Fibroblast of skin of abdomen (primary cell): Measurements from ENCODE around the gene OR52E5. TPM values are rescaled to one million over a fixed set of nuclear protein-coding genes. Genes with fewer than 3 reads are reported as not detected.

Experiments used
- DNase-seq: peaks from one replicate; pipeline ENCODE4 v3.0.0-alpha.2; 2013
- polyA plus RNA-seq, 2 experiments: library from polyadenylated mRNA; unstranded; fragments of 120-200 nt; gene quantifications; one replicate each; pipeline ENCODE4 v1.2.1, GENCODE V29; 2013; ENCODE audit not compliant: insufficient read length in 2 of 2

Gene OR52E5
- polyA plus RNA-seq (2013, experiment 1 of 2; ENCODE audit: insufficient read length) = not detected
- not detected for polyA plus RNA-seq (2013, experiment 2 of 2; ENCODE audit: insufficient read length)

DNA sequence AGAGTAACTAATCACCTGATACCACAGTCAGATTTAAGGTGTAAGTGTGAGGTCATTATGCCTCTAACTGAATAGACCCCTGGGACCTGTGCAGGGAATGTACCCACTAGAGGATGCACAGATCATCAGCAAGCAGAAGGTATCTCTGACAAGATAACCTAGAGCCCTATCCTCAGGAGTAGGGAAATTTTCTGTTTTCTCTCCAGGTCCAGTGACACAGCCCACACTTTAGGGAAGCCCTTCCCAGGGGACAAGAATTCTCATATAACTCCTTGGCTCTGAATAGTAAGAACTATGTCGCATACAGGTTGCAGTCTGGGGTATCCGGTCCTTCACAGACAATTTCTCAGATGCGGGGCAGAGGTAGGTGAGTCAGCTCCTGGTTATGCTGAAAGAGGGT is at the start of gene OR52E5:
OR52E5 (plus strand) TSS at position 301 of the 400 bp plus-strand sequence. CDS start 7,569 bp downstream, outside the sequence.
- no peak for DNase-seq

GRCh38 chr11:5846701-5847100 is 46.3 kb upstream of the OR52E5 start:
- DNase-seq = no peak

GRCh38 chr11:5847711-5848110 is 45.3 kb upstream of the OR52E5 start:
- DNase-seq = no peak

GRCh38 chr11:5851002-5851401 is 42.0 kb upstream of the OR52E5 start:
- no peak for DNase-seq

DNA sequence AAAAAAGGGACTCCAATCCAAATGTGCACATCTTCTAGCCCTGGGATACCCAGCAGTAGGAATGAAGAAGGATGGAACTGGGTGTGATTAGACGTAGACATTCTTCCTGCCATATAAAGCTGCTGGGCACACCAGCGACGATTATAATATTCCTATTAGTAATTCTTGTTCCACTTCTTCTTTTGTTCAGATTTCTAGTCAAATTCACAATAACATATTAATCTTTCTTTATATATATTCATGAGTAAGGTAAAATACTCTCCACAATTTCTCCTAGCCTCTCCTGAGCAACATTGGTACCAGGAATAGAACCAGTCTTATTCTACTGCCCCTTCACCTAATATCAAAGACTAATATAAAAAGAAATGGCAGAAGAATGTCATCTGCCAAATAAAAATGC is 35.4 kb upstream of the OR52E5 start, which contains the start of gene OR52E8:
OR52E8 (minus strand) TSS at position 101 of the 400 bp plus-strand sequence; CDS start at position 101, 0 bp downstream.
- DNase-seq = no peak

DNA sequence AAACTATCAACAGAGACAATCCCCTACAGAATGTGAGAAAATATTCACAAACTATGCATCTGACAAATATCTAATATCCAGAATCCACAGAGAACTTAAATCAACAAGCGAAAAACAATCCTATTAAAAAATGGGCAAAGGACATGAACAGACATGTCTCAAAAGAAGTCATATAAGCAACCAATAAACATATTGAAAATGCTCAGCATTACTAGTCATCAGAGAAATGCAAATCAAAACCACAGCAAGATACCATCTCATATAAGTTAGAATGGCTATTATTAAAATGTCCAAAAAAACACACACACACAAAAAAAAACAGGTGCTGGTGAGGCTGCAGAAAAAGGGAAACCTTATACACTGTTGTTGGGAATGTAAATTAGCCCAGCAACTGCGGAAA is 27.2 kb upstream of the OR52E5 start:
- no peak for DNase-seq

DNA sequence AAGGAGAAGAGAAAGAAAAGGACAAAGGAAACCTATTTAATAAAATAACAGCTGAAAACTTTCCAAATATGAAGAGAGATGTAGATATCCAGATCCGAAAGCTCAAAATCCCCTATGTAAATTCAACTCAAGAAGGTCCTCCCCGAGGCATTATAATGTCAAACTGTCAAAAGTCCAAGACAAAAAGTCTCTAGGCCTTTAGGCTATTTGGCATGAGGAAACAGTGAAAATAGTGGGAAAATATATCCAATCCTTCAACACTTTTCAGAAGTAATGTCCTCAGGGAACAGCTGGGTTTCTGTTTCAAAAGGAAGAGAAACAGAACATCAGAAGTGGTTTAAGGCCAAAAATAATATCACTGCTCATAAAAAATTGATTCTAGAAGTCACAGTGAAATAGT is 14.4 kb upstream of the OR52E5 start:
- no peak for DNase-seq

- DNase-seq = no peak
Observed at GRCh38 chr11:5880329-5880728, 12.7 kb upstream of the OR52E5 start, which contains the start of gene OR52E4. Gene OR52E4 (plus strand): TSS chr11:5880629. CDS start chr11:5884293, 3,664 bp downstream.

DNA sequence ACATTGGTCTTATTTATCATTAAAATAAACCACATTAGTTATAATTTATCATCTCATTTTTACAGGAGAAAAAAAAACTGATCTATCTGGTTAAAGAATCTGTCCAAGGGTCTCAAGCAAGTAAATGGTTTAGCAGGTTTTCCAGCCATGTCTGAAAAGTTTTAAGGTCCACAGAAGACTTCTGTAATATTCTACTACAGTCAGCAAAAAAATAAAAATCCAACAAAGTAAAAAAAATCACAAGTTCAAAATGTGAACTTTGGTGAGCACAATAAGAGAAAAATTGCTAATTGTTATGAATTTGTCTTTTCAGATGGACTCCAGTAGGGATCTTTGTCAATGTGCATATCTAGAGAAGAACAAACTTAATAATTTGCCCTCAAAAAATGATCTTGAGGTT is 11.3 kb upstream of the OR52E5 start:
- DNase-seq = no peak

DNA sequence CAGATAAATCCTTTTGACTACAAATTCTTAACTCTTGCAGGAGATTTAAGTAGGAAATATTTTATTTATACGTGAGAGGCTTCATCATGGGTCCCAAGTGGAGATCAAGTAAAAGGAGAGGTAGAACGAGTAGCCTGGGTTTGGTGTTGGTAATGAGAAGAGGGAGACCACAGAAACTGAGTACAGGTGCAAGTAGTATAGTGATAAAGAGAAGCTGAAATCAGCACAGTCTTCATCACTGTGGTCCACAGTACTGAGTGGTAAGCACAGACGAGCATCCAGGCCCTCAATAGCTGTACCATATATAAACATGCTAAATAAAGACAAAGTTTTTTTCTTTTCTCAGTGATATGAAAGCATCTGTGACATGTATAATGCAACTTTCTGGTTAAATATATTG is 5.8 kb upstream of the OR52E5 start:
- DNase-seq = no peak

DNA sequence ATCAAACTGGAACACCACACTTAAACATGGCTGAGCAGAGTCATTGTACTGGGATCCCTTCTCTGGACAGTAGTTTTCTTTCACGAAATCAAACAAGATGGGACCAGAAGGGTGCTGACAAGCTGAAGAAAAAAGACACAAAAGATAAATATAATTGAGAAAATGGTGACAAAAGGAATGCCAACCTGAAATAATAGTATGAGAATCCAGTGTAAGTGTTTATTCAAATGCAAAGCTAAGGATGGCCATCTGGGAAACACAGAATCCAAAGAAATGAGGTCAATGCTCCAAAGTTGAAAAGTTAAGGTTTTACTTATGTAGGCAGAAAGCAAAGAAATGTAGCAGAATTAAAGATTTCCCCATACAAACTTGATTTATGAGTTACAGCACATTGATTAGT is 5.3 kb upstream of the OR52E5 start:
- DNase-seq = no peak

GRCh38 chr11:5891216-5891800 is 1.7 kb upstream of the OR52E5 start:
- DNase-seq = no peak

DNA sequence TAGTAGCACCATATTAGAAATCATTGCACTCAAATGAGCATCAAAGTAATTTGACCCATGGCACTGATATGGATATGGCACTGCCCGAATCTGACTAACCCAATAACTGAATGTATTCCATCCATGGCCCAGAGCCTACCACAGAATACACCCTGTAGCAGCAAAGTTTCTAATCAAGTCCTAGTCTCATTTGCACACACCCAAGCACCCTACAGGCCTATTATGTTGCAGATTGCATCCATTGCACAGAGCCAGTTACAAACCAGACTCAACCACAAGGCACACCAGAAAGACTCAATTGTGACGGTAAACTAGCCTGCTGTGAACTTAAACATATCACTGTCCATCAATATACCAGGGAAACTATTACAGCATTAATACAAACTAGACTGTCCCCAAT is 6.5 kb downstream of the OR52E5 start:
- no peak for DNase-seq

DNA sequence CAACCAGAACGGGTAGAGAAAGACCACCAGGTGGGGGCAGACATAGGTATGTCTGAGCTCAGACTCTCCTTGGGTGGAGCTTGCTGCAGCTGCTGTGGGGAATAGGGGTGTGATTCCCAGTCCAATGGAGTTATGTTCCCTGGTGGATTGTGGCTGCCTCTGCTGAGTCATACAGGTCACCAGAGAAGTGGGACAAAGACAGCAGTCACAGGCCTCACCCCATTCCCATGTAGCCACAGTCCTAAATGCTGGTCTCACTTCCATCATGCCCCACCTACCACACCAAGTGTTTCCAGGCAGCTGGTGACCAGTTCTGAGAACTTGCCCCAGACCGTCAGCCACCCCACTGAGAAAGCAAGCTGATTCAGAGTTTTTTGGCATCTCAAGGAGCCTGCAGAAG is 17.5 kb downstream of the OR52E5 start:
- no peak for DNase-seq

DNA sequence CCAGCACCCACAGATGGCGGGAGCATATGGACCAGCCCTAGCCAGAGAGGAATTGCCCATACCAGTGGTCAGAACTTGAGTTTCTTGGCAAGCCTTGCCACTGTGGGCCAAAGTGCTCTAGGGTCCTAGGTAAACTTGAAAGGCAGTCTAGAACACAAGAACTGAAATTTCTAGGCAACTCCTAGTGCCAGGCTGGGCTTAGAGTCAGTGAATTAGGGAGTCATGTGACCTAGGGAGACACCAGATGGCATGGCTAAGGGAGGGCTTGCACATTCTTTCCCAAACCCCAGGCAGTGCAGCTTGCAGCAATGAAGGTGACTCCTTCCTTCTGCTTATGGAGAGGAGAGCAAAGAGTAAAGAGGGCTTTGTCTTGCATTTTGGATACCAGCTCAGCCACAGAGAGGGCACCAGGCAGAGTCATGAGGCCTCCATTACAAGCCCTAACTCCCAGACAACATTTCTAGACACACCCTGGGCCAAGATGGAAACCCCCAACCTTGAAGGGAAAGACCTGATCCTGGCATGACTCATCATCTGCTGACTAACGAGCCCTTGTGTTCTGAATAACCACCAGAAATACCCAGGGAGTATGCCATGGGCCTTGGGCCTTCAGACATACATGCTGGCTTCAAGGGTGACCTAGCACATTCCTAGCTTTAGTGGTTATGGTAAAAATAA is 29.9 kb downstream of the OR52E5 start:
- DNase-seq = no peak

DNA sequence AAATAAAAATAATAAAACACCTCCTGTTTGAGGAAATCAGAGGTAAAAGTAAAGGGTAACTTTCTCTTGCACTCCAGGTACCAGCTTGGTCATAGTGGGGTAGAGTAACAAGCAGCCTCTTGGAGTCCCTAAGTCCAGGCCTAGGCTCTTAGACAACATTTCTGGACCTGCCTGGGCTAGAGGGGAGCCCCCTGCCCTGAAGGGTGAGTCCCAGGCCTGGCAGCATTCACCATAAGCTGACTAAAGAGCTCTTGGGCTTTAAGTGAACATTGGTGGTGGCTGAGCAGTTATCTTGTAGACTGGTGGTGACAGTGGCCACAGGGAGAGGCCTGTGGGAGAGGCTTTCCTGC is 30.4 kb downstream of the OR52E5 start:
- no peak for DNase-seq

- no peak for DNase-seq
Observed at GRCh38 chr11:5923794-5924193, 30.8 kb downstream of the OR52E5 start.

GRCh38 chr11:5928271-5928670 is 35.3 kb downstream of the OR52E5 start:
- no peak for DNase-seq

DNA sequence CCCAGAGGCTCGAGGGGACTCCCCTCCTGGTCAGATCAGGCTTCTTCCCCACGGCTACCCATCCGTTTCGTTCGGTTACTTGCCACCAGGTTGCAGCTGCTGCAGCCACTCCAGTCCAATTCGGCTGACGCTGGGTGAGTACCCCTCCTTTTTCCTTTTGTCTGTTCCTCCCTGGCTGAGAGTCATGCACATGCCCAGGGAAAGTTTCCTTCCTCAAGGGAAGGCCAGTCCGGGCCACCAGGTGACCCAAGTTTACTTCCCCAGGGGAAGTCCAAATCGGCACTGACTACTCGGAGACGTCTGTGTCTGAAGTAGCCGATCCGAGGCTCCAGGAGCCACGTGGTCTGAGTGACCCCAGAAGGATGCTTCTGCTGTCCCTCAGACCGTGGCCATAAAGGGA is 35.8 kb downstream of the OR52E5 start:
- DNase-seq = no peak

DNA sequence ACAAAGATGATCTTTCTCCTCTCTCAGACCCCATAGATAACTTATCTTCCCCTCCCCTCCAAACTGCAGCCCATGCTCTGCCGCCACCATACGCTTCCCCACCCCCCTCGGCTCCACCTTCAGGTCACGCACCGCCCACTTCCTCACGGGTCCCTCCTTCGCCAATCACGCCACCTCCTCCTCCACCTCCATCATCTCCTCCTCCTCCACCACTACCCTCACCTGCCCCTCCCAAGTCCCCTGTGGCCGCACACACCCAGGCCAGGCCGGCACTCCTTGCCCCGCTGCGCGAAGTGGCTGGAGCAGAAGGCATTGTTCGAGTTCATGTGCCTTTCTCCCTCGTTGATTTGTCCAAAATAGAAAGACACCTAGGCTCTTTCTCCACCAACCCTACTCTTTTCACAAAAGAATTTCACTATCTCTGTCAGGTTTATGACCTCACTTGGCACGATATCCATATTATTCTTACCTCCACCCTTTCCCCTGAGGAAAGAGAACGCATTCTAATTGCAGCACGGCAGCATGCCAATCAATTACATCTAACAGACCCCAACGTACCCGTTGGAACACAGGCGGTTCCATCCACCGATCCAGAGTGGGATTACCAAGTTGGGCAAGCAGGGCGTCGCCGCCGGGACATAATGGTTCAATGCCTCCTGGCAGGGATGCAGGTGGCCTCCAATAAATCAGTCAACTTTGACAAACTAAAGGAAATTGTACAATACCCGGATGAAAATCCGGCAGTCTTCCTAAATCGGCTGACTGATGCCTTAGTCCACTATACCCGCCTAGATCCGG is 36.8 kb downstream of the OR52E5 start:
- no peak for DNase-seq

- no peak for DNase-seq
Observed at GRCh38 chr11:5930614-5931013, 37.6 kb downstream of the OR52E5 start.

GRCh38 chr11:5931061-5931460 is 38.1 kb downstream of the OR52E5 start:
- no peak for DNase-seq

- no peak for DNase-seq
Observed at GRCh38 chr11:5932671-5933070, 39.7 kb downstream of the OR52E5 start.

DNA sequence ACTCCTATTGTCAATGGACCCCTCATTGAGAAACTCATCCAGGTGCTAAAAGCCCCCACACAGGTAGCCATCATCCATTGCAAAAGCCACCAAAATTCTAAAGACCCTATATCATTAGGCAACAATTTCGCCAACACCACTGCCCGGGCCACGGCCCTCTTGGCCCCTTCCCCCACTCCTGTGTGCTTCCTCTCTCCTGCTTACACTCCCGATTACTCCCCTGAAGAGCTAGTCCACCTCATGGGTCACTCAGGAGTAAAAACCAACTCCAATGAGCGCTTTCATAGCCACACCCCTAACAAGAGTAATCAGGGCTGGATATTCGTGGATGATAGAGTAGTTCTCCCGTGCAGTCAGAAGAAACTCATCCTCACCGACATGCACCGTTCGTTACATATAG is 40.1 kb downstream of the OR52E5 start:
- DNase-seq = no peak
